Left colon (tissue), 2 donors: ENCODE data around the gene NPHS1. TPM values are rescaled to one million over a fixed set of nuclear protein-coding genes. Genes with fewer than 3 reads are reported as not detected.

ENCODE experiments used
- ATAC-seq: fragments of 200-7000 bp; cut with Tn5 transposase; one replicate; pipeline ENCODE4 v1.9.1; 2020; ENCODE audit warnings: mild to moderate bottlenecking, moderate library complexity
- DNase-seq, 2 donors: peaks; one replicate each; pipeline ENCODE4 v3.0.0-alpha.2; 2020
- intact Hi-C, 2 donors: fragments of 100-400 bp; cut with DNase I in 1 of 2; cut with micrococcal nuclease in 1 of 2; formaldehyde crosslinking; loops; one replicate each; pipeline versions ENCODE4 v1.11.2 to v1.14.0; 2022; cut with DNase I, micrococcal nuclease
- total RNA-seq, 2 donors: library from RNA; stranded (reverse); fragmentation: NEBNext Ultra II Directional; extraction: Animal tissue kit (Norgen Biotek cat#: 25700); gene quantifications; one replicate each; pipeline ENCODE4 v1.2.1, GENCODE V29; 2021
- donor health status: DM: no; HTN: no; CAD: no.
- donor health status: DM: yes; HTN: yes; CAD: no.

NPHS1 gene
- total RNA-seq, 2 donors from 2014 or later, result not detected

DNA sequence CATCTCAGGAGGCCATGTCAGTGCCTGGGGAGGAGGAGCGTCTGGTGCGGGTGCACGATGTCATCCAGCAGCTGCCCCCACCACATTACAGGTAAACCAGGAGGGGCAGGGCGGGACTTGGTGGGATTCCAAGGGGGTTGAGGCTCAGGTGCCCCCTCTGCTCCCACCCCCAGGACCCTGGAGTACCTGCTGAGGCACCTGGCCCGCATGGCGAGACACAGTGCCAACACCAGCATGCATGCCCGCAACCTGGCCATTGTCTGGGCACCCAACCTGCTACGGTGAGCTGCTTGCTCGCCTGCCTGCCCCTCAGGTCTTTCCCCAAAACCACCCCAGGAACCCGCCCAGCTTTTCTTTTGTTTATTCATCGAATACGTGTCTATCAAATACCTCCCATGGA lies 69.7 kb downstream of the NPHS1 start:
- DNase-seq (no peak), ATAC-seq (no peak)
- intact Hi-C loops, result no loop called here

DNA sequence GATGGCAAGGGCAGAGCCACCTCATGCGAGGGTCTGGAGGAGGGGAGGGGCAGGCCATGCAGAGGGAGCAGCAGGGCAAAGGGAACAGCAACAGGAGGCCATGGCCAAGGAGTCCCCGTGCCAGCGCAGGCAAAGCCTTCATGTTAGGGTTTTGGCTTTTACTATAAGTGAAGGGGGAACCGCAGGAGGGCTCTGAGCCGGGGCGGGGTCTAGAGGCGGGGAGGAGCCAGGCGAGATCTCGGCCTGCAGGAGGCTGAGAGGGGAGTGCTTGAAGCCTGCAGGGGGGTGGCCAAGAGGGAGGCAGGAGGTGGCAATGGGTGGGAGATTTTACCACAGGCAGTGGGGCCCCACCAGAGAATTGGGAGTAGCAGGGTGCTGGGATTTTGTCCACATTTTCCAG lies 70.7 kb downstream of the NPHS1 start:
- intact Hi-C loops, result no loop called here
- no peak for ATAC-seq
- no peak for DNase-seq

GRCh38 chr19:35780717-35781116 lies 71.6 kb downstream of the NPHS1 start:
- intact Hi-C loops, result no loop called here
- no peak for DNase-seq
- ATAC-seq, result no peak

DNA sequence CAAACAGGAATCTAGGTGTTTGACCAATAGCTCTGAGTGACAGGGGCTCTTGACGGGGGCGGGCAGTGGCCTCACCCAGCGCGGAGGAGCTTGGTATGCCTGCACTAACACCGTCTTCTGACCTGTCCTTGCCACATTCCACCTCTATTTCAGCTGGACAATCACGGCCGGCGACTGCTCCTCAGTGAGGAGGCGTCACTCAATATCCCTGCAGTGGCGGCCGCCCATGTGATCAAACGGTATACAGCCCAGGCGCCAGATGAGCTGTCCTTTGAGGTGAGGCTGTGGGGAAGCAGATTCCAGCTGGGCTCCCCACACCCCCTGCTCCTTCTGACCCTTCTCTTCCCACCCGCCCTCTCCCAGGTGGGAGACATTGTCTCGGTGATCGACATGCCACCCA lies 72.2 kb downstream of the NPHS1 start:
- intact Hi-C loops, result no loop called here
- ATAC-seq (no peak), DNase-seq (no peak)

- DNase-seq, result no peak
- ATAC-seq, result no peak
- intact Hi-C loops, result no loop called here
These were observed 73.3 kb downstream of the NPHS1 start for GRCh38 chr19:35779033-35779432.

DNA sequence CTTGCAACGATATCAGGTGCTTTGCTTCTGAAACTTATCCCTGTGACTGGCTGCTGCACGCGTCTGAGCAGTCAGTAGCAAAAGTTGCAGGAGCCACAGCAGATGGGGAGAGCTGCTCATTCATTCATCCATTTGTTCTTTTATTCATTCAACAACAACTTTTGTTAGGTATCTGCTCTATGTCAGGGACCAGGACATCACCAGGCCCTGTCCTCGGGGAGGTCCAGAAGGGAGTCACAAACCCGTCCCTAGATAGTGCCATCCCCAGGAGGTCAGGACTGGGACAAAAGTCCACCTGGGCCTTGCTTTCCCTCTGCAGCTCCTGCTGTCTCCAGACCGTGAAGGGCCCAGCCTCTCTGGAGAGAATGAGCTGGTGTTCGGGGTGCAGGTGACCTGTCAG lies 74.3 kb downstream of the NPHS1 start:
- intact Hi-C loops, result no loop called here
- DNase-seq, result no peak
- ATAC-seq, result no peak

DNA sequence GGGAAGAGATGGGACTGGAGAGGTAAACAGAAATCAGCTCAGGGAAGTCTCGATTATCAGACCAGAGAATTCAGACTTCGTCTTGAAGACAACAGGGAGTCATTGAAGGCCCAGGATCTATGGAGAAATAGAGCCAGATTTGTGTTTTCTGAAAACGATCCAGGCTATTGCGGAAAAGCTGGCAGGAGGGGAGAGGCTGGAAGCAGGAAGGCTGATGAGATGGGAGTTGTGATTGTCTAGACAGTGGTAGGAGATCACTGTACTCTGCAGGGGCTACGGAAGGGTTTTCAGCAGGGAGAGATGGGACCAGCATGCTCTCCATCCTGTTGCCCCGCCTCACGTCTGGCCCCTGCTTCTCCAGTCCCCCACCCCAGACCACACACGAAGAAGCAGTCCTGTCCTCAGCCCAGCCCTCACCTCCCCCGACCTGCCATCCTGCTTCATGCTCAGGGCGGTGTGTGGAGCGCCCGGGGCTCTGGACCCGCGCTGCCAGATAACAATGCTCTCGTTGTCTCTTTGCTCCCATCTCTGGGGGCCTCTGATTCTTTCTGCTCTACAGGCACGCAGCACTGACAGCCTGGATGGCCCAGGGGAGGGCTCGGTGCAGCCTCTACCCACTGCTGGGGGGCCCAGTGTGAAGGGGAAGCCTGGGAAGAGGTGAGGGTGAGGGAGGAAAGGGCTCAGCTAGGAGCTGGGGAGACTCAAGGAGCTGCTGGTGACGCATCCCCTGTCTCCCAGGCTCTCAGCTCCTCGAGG lies 75.0 kb downstream of the NPHS1 start:
- intact Hi-C loops, result no loop called here
- DNase-seq (no peak), ATAC-seq (no peak)

DNA sequence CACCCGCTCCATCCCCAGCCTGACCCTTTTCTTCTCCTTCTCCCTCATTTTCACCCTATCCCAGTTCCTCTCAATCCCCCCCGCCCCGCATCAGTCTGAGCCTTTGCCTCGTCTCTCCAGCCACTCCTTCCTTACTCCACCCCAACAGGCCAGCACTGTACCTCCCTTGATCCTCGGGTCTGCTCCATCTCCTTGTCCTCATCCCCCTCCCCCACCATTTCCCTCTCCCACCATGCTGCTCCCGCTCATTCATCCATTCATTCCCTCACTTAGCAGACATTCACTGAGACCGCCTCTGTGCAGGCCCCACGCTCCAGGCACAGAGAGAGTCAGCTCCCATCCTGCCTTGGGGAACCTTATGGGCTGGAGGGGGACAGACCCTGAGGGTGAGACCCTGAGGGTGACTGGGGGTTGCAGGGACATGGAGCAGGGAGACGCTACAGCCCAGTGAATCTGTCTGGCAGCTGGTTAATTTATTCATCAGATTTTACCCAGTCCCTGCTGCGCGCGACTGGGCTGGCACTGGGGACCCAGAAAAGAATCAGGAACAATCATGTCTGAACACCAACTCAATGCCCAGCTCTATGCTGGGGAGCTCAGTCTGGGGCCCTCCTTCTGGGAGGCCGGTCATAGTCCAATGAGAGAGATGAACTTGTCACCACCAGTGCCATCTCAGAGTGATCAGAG lies 76.1 kb downstream of the NPHS1 start:
- intact Hi-C loops, result no loop called here
- DNase-seq, result no peak

More for the DNA sequence above, 76.1 kb downstream of the NPHS1 start:
- no peak for ATAC-seq

Other genes starting within 250 kb of the NPHS1 start
- gene HAUS5, start 239.8 kb downstream of the NPHS1 start, total RNA-seq, result 1 to 10 TPM; 5.0 to 7.7 TPM
- gene RBM42, start 223.5 kb downstream of the NPHS1 start, total RNA-seq, result 10 to 100 TPM; 66.5 to 73.7 TPM
- gene ETV2, start 210.8 kb downstream of the NPHS1 start, total RNA-seq, result 1 to 10 TPM in 1 of 2 donors, under 1 TPM in 1; 0.87 to 1.7 TPM
- 100 to 1,000 TPM; 725 to 901 TPM for gene COX6B1, start 204.2 kb downstream of the NPHS1 start, total RNA-seq
- gene UPK1A, start 186.0 kb downstream of the NPHS1 start, total RNA-seq, result under 1 TPM; 0.20 to 0.27 TPM
- gene ZBTB32, start 147.9 kb downstream of the NPHS1 start, total RNA-seq, result 1 to 10 TPM in 1 of 2 donors, under 1 TPM in 1; 0.15 to 1.1 TPM
- 10 to 100 TPM; 34.8 to 40.1 TPM for gene KMT2B, start 134.5 kb downstream of the NPHS1 start, total RNA-seq
- gene IGFLR1, start 110.1 kb downstream of the NPHS1 start, total RNA-seq, result 1 to 10 TPM; 4.1 to 7.7 TPM
- 10 to 100 TPM; 14.5 to 17.3 TPM for gene U2AF1L4, start 107.1 kb downstream of the NPHS1 start, total RNA-seq
- gene PSENEN, start 106.9 kb downstream of the NPHS1 start, total RNA-seq, result 10 to 100 TPM; 82.2 to 86.0 TPM
- 1 to 10 TPM; 5.9 to 6.1 TPM for gene LIN37, start 103.9 kb downstream of the NPHS1 start, total RNA-seq
- 10 to 100 TPM in 1 of 2 donors, 1 to 10 TPM in 1; 4.5 to 16.4 TPM for gene HSPB6, start 95.5 kb downstream of the NPHS1 start, total RNA-seq
- gene PROSER3, start 94.3 kb downstream of the NPHS1 start, total RNA-seq, result 10 to 100 TPM; 16.8 to 19.5 TPM
- 10 to 100 TPM in 1 of 2 donors, 1 to 10 TPM in 1; 9.7 to 10.1 TPM for gene ARHGAP33, start 76.9 kb downstream of the NPHS1 start, total RNA-seq
- not detected for gene PRODH2, start 39.7 kb downstream of the NPHS1 start, total RNA-seq
- under 1 TPM in 1 of 2 donors, not detected in 1; 0.11 TPM for gene KIRREL2, start 4.4 kb upstream of the NPHS1 start, total RNA-seq
- gene APLP1, start 16.1 kb upstream of the NPHS1 start, total RNA-seq, result 1 to 10 TPM; 1.8 to 4.7 TPM
- 10 to 100 TPM; 10.0 to 10.1 TPM for gene NFKBID, start 48.0 kb upstream of the NPHS1 start, total RNA-seq
- gene HCST, start 50.0 kb upstream of the NPHS1 start, total RNA-seq, result 1 to 10 TPM; 1.0 to 6.1 TPM
- gene TYROBP, start 55.8 kb upstream of the NPHS1 start, total RNA-seq, result 10 to 100 TPM in 1 of 2 donors, 1 to 10 TPM in 1; 8.2 to 41.3 TPM
- gene LRFN3, start 83.9 kb upstream of the NPHS1 start, total RNA-seq, result 10 to 100 TPM; 12.5 to 14.7 TPM
- gene SDHAF1, start 142.7 kb upstream of the NPHS1 start, total RNA-seq, result 10 to 100 TPM; 19.6 to 20.0 TPM
- 1 to 10 TPM; 6.5 to 9.0 TPM for gene SYNE4, start 156.3 kb upstream of the NPHS1 start, total RNA-seq
- 10 to 100 TPM; 15.3 to 22.1 TPM for gene ALKBH6, start 161.7 kb upstream of the NPHS1 start, total RNA-seq
- gene CLIP3, start 180.4 kb upstream of the NPHS1 start, total RNA-seq, result 10 to 100 TPM in 1 of 2 donors, 1 to 10 TPM in 1; 3.1 to 10.6 TPM
- gene THAP8, start 201.8 kb upstream of the NPHS1 start, total RNA-seq, result 1 to 10 TPM; 3.6 to 4.5 TPM
- 1 to 10 TPM in 1 of 2 donors, under 1 TPM in 1; 0.84 to 4.5 TPM for gene WDR62, start 202.4 kb upstream of the NPHS1 start, total RNA-seq